NCI-H345 (cell line): ENCODE data around the gene CNBP.
"Not testable (repeated sequence)": the region's sequence is repeated elsewhere in the genome, so short reads cannot be mapped to it uniquely, and the experiment has no call there.

Source experiments
- DNase-seq: peaks from one replicate; lab custom pipeline; 2025; lab: John Stamatoyannopoulos, UW

Gene CNBP

DNA sequence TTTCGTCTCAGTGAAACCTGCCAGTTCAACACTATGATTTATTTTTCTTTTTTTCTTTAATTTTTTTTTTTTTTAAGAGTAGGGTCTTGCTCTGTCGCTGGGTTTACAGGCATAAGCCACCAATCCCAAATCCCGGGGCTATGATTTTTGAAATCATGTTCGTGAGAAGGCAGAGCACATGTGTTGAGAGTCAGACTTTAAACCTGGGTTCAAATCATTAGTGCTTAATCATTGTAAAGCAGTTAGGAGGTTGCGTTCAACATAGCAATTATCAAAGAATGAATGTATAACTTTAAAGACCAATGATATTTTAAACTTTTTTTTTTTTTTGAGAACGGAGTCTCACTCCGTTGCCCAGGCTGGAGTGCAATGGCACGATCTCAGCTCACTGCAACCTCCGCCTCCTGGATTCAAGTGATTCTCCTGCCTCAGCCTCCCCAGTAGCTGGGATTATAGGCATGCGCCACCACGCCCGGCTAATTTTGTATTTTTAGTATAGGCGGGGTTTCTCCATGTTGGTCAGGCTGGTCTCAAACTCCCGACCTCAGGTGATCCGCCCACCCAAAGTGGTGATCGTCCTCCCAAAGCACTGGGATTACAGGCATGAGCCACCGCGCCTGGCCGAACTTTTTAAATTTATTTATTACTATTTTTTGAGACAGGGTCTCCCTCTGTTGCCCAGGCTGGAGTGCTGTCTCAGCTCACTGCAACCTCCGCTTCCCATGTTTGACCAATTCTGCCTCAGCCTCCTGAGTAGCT, 1.3 kb upstream of the CNBP start:
- not testable (repeated sequence) for DNase-seq

GRCh38 chr3:129184396-129184657, 631 bp upstream of the CNBP start:
- DNase-seq: no peak

DNA sequence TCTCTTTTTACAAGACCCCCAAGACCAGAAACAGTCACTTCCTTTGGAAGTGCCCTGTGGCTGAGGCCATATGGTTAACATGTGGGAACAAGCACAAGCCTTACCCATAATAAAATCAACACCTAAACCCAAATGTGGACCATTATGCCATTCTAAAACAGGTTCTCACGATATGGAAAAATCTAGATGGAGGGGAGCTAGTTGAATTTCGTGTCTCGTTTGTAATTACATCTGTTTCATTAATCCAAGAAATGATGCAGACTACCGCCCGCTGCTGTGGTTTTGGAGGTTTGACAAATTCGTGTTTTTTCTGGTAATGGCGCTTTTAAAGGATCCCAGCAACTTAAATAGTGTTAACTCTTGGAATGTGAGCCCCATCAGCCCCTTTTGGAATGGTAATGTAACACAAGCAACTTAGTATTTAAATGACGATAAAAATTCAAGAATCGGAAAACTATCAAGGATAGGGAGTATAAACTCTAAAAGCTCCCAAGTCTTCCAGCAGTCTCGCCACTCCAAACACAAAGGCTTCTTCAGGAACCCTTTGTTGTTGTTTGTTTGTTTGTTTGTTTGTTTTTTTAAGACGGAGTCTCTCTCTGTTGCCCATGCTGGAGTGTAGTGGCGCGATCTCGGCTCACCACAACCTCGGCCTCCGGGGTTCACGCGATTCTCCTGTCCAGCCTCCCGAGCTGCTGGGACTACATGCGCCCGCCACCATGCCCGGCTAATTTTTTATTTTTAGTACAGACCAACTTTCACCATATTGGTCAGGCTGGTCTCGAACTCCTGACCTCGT, 1.1 kb downstream of the CNBP start:
- DNase-seq: no peak

- DNase-seq: no peak
These were observed 1.9 kb downstream of the CNBP start for GRCh38 chr3:129181819-129182218.

DNA sequence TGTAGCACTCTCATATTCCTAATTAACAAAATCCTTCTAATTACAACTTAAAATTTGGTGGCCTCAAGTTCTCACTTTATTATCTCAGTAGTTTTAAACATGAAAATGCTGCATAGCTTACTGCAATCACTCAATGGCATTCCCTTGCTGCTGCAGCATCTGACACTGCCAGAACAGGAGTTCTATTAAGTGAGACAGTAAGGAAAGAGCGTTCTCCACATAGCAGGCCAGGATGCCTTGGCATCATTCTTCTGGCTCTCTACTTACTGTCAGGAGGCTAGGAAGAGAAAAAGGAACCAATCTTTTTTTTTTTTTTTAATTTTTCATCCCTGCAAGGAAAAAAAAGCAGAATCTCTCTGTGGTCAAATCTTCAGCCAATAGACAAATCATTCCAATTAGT, 3.2 kb downstream of the CNBP start:
- no peak for DNase-seq

GRCh38 chr3:129176051-129176450, 7.6 kb downstream of the CNBP start:
- DNase-seq: no peak

DNA sequence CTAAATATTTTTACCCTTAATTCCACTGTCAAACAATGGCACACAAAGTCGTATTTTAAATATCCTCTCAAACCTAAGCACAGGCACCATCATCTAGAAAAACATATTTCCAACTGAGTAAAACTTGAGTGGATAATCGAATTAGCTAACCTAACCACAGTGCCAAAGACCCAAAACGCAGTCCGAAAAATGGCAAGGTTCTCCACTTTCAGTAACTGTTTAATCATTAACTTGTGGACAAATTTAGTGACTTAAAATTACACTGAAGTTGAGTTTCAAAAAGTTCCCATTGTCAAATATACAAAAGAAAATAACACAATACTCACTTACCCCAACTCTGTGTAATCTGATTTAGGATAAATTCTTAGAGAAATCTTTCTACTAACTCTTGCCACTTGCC, 10.0 kb downstream of the CNBP start:
- DNase-seq: no peak

- DNase-seq: no peak
These were observed 10.5 kb downstream of the CNBP start for GRCh38 chr3:129173206-129173605.

DNA sequence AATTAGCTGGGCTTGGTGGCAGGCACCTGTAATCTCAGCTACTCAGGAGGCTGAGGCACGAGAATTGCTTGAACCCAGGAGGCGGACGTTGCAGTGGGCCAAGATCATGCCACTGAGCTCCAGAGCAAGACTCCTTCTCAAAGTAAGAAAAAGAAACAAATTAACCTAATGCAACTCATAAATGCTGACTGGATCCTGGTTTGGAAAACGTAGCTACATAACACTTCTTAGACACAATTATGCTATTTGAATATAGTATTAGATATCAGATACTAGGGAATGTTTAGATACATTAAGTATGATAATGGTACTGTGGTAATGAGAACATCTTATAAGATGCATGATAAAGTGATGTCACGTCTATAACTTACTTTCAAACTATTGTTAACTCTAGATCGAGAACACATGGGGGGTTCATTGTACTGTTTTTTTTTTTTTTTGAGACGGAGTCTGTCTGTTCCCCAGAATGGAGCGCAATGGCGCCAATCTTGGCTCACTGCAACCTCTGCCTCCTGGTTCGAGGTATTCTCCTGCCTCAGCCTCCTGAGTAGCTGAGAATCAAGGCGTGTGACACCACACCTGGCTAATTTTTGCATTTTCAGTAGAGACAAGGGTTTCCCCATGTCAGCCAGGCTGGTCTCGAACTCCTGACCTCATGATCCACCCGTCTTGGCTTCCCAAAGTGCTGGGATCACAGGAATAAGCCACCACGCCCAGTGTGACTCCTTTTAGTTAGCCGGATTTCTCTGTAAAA, 16.9 kb downstream of the CNBP start:
- DNase-seq: no peak

GRCh38 chr3:129165594-129165993, 18.1 kb downstream of the CNBP start:
- DNase-seq: not testable (repeated sequence)

GRCh38 chr3:129164500-129164899, 19.2 kb downstream of the CNBP start:
- no peak for DNase-seq

DNA sequence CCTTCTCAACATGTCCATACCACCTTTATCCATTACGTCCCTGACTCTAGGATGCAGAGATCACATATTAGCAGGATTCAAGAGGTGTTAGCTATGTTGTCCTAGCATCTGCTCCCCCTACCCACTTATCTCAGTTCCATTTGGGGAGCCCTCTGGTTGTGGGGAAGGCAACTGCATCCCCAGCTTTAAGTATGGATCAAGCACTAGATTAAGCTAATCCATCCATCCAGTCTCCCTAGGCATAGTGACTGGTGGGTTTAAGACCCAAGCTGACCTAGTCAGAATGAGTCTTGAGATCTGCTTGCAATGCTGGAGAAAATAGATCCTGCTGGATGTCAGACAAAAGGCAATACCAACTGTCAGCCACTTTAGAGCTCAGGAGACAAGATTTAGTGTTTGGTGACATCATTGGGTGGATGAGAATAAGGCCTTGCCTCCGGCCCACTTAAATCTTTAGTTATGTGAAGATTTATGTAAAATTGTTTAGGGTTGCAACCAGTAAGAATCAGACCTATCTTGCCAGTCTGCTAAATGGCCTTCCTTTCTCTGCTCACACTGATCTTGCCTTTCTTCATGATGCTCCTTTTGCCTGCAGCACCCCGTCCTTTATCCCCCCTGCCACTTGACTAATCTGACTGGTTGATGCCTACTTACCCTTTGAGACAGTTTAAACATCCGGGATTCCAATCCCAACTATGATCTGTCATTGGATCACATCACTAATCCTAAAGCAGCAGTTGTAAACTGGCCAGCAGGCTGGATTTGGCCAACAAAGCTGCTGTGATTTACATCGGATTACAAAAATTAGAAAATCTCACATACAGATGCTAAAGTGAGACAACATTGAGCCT, 20.7 kb downstream of the CNBP start:
- DNase-seq: no peak

DNA sequence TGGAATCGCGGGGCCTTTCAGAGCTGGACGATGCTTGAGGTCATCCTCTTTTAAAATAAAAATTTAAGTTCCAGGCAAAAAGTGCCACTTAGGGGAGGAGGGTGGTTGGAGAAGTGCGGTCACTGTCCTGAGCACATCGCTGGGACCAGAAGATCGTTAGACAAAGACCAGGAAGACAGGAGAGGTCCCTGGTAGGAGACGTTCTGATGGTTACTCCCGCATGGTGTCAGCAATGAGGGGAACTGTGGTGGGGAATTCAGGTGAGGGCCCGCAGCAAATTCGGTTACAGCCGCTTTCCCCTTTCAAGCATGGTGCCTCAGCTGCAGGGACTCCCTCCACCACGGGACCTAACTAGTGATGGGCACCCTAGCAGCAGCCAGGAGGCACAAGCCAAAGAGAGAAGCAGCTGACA, 21.8 kb downstream of the CNBP start:
- DNase-seq: no peak

DNA sequence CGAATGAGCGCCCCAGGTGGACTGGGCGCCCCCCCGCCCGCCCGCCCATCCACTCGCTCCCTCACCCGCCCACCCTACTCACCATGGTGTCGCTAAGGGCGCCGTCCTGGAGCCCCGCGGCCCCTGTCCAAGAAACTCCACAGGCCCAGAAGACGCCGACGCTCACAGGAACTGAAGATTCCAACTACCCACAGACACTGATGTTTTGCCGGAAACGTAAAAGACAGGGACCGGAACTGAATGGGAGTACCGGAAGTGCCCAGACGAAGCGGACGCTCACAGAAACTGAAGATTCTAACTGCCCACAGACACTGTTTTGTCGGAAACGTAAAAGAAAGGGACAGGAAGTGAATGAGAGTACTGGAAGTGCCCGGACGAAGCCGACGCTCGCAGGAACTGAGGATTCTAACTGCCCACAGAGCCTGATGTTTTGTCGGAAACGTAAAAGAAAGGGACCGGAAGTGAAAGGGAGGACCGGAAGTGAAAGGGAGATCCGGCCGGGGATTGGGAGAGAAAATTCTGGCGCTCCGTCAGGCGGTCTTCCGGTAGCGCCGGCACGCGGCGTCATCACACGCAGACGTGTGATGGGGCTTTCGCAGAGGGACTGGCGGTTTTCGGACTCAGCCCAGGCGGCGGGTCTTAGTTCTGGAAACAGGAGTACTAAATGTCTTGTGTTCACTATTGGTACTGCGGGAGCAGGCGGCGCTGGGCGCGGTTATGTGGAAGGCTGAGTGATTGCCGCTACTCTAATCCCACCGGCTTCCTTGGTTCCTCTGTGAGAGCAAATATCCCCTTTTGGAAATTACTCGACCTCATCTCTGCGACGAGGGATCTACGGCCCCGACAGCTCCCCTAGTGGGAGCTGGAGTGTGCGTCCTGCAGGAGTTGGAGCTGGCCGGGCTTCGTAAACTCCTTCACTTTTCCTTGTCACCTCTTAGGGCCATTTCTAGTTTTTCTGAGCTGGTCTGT, 22.5 kb downstream of the CNBP start, which contains the start of gene ISY1:
Gene ISY1, minus strand, starts transcription at position 173 of the 969 bp plus-strand sequence. Its CDS starts 88 bp downstream, at position 85.
- peak; percentile 90 for DNase-seq

- DNase-seq: no peak
These were observed 38.9 kb downstream of the CNBP start for GRCh38 chr3:129144786-129145185.

- DNase-seq: not testable (repeated sequence)
These were observed 42.7 kb downstream of the CNBP start for GRCh38 chr3:129141011-129141410.

GRCh38 chr3:129139911-129140310, 43.8 kb downstream of the CNBP start:
- DNase-seq: no peak

DNA sequence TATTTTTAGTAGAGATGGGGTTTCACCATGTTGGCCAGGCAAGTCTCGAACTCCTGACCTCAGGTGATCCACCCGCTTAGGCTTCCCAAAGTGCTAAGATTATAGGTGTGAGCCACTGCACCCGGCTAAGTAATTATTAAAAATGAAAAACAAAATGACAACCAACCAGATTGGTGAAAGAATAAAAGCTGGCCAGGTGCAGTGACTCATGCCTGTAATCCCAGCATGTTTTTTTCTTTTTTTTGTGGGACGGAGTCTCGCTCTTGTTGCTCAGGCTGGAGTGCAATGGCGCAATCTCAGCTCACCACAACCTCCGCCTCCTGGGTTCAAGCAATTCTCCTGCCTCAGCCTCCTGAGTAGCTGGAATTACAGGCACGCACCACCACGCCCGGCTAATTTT, 47.4 kb downstream of the CNBP start:
- not testable (repeated sequence) for DNase-seq

GRCh38 chr3:129132097-129132866, 51.4 kb downstream of the CNBP start:
- DNase-seq: no peak
